H1 (cell line): ENCODE data around the gene NDUFB10. TPM values are rescaled to one million over a fixed set of nuclear protein-coding genes. Genes with fewer than 3 reads are reported as not detected.

Experiments used
- NANOG ChIP-seq: IDR thresholded peaks from 2 replicates; pipeline ENCODE4 v1.6.1; 2011; ENCODE audit warnings: low read length, low read depth, mild to moderate bottlenecking, inconsistent platforms; ENCODE audit not compliant: insufficient read depth, poor library complexity, severe bottlenecking
- RFX5 ChIP-seq: IDR thresholded peaks from 2 replicates; pipeline ENCODE4 v1.6.1; 2011; ENCODE audit warnings: low read depth, low read length, improper control_type of control experiment, borderline replicate concordance
- SUZ12 ChIP-seq: fragments of 200-600 bp; sonication (generic); IDR thresholded peaks from 2 replicates; pipeline ENCODE4 v1.6.1; 2012; ENCODE audit warnings: mild to moderate bottlenecking, inconsistent platforms, low read length, moderate library complexity, mixed read lengths
- TCF12 ChIP-seq: IDR thresholded peaks from 2 replicates; pipeline ENCODE4 v1.6.1; 2011; ENCODE audit warnings: low read depth, mild to moderate bottlenecking, low read length
- polyA plus RNA-seq, 7 experiments: library from polyadenylated mRNA; depleted of rRNA in 3 of 7; stranded (reverse) in 5 of 7; unstranded in 2 of 7; fragments of >200 nt in 5 of 7; fragments of 200-250 nt in 2 of 7; gene quantifications; 1 replicate in 5 of 7; 2 replicates in 1 of 7; 4 replicates in 1 of 7; pipeline versions ENCODE4 v1.2.1 to v1.2.3, GENCODE V29; 2011 to 2013; ENCODE audit warnings: missing spikeins in 2 of 7, mixed read lengths in 2 of 7
- total RNA-seq: library from RNA; stranded (reverse); fragmentation: NEBNext Ultra II Directional; extraction: Animal tissue kit (Norgen Biotek cat#: 25700); gene quantifications from 2 replicates; pipeline ENCODE4 v1.2.1, GENCODE V29; 2021
- TF ChIP-seq, protein P1 (sequence below): fragments of 300-600 bp; sonication (generic); IDR thresholded peaks from 2 replicates; pipeline ENCODE4 v1.7.1; 2012; ENCODE audit warnings: low read length, moderate library complexity, mild to moderate bottlenecking, inconsistent platforms; ENCODE audit not compliant: insufficient replicate concordance
- TF ChIP-seq, protein P2 (sequence below): IDR thresholded peaks from 2 replicates; pipeline ENCODE4 v1.6.1; 2012; ENCODE audit warnings: low read length, inconsistent platforms
- TF ChIP-seq, protein P3 (sequence below): IDR thresholded peaks from 2 replicates; pipeline ENCODE4 v1.6.1; 2011; ENCODE audit warnings: low read depth, mild to moderate bottlenecking, low read length; ENCODE audit not compliant: insufficient read depth

NDUFB10 gene
- total and polyA plus RNA-seq, 2 of the 8 experiments (the other 6 are each of a cell fraction or from before 2014, with no cell fraction given): 183 to 194 TPM

DNA sequence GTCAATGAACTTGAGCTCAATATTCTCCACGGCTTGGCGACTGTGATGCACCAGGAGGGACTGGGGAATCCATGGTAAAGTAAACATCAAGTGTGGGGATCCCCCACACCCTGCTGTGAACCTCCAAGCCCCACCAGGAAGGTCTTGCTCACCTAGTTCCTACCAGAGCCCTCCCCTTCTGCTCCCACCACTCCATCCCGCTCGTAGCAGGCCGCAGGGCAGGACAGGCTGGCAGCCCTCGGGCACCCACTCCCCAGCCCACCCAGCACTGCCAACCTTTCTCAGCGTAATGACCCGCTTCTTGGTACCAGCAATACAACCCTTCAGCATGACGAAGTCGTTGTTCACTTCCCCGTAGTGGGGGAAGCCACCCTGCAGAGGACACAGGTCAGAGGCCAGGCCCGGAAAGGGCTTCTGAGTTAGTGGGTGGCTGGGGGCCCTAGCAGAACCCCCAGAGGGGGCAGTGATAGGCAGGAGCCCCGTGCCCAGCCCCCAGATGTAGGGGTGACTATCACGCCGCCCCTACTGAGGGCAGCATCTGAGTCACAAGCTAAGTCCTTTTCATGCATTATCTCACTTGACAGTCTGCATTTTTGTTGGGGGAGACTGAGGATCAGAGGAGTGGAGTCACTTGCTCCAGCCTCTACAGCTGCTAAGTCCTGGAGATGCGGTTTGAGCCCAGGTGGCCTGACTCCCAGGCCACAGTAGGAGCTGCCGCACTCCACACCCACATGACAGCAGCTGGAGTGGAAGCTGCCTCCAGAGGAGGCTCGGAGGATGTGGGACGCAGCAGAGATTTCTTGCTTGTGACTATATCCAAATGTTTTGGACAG lies 13.6 kb upstream of the NDUFB10 start (continued):
- TF ChIP-seq, protein P1, sequence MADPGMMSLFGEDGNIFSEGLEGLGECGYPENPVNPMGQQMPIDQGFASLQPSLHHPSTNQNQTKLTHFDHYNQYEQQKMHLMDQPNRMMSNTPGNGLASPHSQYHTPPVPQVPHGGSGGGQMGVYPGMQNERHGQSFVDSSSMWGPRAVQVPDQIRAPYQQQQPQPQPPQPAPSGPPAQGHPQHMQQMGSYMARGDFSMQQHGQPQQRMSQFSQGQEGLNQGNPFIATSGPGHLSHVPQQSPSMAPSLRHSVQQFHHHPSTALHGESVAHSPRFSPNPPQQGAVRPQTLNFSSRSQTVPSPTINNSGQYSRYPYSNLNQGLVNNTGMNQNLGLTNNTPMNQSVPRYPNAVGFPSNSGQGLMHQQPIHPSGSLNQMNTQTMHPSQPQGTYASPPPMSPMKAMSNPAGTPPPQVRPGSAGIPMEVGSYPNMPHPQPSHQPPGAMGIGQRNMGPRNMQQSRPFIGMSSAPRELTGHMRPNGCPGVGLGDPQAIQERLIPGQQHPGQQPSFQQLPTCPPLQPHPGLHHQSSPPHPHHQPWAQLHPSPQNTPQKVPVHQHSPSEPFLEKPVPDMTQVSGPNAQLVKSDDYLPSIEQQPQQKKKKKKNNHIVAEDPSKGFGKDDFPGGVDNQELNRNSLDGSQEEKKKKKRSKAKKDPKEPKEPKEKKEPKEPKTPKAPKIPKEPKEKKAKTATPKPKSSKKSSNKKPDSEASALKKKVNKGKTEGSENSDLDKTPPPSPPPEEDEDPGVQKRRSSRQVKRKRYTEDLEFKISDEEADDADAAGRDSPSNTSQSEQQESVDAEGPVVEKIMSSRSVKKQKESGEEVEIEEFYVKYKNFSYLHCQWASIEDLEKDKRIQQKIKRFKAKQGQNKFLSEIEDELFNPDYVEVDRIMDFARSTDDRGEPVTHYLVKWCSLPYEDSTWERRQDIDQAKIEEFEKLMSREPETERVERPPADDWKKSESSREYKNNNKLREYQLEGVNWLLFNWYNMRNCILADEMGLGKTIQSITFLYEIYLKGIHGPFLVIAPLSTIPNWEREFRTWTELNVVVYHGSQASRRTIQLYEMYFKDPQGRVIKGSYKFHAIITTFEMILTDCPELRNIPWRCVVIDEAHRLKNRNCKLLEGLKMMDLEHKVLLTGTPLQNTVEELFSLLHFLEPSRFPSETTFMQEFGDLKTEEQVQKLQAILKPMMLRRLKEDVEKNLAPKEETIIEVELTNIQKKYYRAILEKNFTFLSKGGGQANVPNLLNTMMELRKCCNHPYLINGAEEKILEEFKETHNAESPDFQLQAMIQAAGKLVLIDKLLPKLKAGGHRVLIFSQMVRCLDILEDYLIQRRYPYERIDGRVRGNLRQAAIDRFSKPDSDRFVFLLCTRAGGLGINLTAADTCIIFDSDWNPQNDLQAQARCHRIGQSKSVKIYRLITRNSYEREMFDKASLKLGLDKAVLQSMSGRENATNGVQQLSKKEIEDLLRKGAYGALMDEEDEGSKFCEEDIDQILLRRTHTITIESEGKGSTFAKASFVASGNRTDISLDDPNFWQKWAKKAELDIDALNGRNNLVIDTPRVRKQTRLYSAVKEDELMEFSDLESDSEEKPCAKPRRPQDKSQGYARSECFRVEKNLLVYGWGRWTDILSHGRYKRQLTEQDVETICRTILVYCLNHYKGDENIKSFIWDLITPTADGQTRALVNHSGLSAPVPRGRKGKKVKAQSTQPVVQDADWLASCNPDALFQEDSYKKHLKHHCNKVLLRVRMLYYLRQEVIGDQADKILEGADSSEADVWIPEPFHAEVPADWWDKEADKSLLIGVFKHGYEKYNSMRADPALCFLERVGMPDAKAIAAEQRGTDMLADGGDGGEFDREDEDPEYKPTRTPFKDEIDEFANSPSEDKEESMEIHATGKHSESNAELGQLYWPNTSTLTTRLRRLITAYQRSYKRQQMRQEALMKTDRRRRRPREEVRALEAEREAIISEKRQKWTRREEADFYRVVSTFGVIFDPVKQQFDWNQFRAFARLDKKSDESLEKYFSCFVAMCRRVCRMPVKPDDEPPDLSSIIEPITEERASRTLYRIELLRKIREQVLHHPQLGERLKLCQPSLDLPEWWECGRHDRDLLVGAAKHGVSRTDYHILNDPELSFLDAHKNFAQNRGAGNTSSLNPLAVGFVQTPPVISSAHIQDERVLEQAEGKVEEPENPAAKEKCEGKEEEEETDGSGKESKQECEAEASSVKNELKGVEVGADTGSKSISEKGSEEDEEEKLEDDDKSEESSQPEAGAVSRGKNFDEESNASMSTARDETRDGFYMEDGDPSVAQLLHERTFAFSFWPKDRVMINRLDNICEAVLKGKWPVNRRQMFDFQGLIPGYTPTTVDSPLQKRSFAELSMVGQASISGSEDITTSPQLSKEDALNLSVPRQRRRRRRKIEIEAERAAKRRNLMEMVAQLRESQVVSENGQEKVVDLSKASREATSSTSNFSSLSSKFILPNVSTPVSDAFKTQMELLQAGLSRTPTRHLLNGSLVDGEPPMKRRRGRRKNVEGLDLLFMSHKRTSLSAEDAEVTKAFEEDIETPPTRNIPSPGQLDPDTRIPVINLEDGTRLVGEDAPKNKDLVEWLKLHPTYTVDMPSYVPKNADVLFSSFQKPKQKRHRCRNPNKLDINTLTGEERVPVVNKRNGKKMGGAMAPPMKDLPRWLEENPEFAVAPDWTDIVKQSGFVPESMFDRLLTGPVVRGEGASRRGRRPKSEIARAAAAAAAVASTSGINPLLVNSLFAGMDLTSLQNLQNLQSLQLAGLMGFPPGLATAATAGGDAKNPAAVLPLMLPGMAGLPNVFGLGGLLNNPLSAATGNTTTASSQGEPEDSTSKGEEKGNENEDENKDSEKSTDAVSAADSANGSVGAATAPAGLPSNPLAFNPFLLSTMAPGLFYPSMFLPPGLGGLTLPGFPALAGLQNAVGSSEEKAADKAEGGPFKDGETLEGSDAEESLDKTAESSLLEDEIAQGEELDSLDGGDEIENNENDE: no peak
- TF ChIP-seq TCF12 (no peak), NANOG (no peak), RFX5 (no peak), SUZ12 (no peak)
- TF ChIP-seq, protein P2, sequence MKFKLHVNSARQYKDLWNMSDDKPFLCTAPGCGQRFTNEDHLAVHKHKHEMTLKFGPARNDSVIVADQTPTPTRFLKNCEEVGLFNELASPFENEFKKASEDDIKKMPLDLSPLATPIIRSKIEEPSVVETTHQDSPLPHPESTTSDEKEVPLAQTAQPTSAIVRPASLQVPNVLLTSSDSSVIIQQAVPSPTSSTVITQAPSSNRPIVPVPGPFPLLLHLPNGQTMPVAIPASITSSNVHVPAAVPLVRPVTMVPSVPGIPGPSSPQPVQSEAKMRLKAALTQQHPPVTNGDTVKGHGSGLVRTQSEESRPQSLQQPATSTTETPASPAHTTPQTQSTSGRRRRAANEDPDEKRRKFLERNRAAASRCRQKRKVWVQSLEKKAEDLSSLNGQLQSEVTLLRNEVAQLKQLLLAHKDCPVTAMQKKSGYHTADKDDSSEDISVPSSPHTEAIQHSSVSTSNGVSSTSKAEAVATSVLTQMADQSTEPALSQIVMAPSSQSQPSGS: no peak
- TF ChIP-seq, protein P3, sequence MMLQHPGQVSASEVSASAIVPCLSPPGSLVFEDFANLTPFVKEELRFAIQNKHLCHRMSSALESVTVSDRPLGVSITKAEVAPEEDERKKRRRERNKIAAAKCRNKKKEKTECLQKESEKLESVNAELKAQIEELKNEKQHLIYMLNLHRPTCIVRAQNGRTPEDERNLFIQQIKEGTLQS: no peak
